Upper lobe of left lung (tissue), 4 donors: ENCODE data around the gene HCRT.

Experiments
- CTCF ChIP-seq, 6 experiments: fragments of 450-650 bp in 4 of 6; fragments of 200-600 bp in 2 of 6; sonication (generic) in 2 of 6; IDR thresholded peaks; one replicate each; pipeline ENCODE4 v1.5.1; 2016 to 2019; ENCODE audit warnings: antibody characterized with exemption in 6 of 6
- EP300 ChIP-seq, 4 donors: sonication (generic); formaldehyde crosslinking; IDR thresholded peaks; one replicate each; pipeline ENCODE4 v1.5.1; 2017; ENCODE audit warnings: antibody characterized with exemption in 4 of 4, control low read depth in 2 of 4

GRCh38 chr17:42180411-42180921, 4.8 kb downstream of the HCRT start:
- TF ChIP-seq CTCF (IDR thresholded peaks at IDR 0.05) (no peak), EP300 (IDR thresholded peaks at IDR 0.05) (no peak)
